ENCODE measurements around the gene SERGEF. TPM values are rescaled to one million over a fixed set of nuclear protein-coding genes. Genes with fewer than 3 reads are reported as not detected.

SERGEF gene
- total and polyA plus RNA-seq, 2 of the 4 experiments (the other 2 are of a cell fraction): 12.2 to 18.1 TPM

DNA sequence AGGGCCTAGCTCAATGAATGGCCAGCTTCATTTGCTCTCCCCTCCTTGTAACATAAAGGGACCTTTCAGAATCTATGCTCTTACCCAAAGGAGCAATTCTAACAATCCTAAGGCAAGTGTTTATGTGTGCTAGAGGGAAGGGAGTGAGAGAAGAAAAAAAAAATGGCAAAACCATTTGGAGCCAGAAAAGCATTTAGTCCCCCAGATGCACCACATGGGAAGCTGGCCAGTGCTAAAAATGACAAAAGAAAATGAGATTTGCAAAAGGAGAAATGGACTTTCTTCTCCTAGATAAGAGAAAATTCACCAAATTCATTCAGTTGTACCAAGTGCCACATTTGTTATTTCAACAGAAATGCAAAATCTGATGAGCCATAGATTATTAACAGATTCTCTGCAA is 52.8 kb downstream of the SERGEF start:
- DNase-seq: no peak
- intact Hi-C loops (cut with micrococcal nuclease) (no loop called here), in situ Hi-C loops (cut with MboI; ENCODE audit: low sequenced_read_pairs) (no loop called here), dilution Hi-C loops (cut with HindIII; ENCODE audit: low sequenced_read_pairs, unreplicated experiment) (no loop called here)
- Histone ChIP-seq H3K23ac (ENCODE audit: low read depth, low read length) (no peak overlapping the region), H3K9me3 (ENCODE audit: control insufficient read depth, insufficient read depth, low read length) (no peaks in the 10 kb centered on the region), H3K4me3 (ENCODE audit: insufficient read depth, low read depth, low read length) (no peak overlapping the region), H4K8ac (ENCODE audit: low read depth in 2 of 2, low read length in 2 of 2) (no peak overlapping the region), H2BK120ac (ENCODE audit: low read depth, low read length) (no peak overlapping the region), H2AK5ac (ENCODE audit: low read depth, low read length) (no peak overlapping the region), H2AFZ (replicated peaks; ENCODE audit: low read length, poor library complexity) (no peak overlapping the region), H3K18ac (ENCODE audit: low read depth, low read length) (peak overlapping the region; percentile 84; the same call in 1 of the 2 replicates), H2AK9ac (replicated peaks; ENCODE audit: low read depth, low read length, poor library complexity) (no peak overlapping the region), H2BK15ac (ENCODE audit: low read depth, low read length) (no peak overlapping the region), H3K4ac (ENCODE audit: low read depth, low read length) (no peak overlapping the region), H4K5ac (ENCODE audit: low read depth, low read length) (no peak overlapping the region), H2BK20ac (ENCODE audit: low read depth, low read length) (no peak overlapping the region), H2BK5ac (ENCODE audit: low read depth, low read length, poor library complexity, severe bottlenecking) (no peak overlapping the region), H4K91ac (ENCODE audit: insufficient read depth, low read depth, low read length) (no peak overlapping the region), H3K36me3 (ENCODE audit: control insufficient read depth, insufficient read depth, low read length) (peaks cover 3% of the 10 kb centered on the region; the same call in 1 of the 2 replicates), H3K79me1 (ENCODE audit: low read depth in 1 of 2, low read length in 2 of 2) (no peaks in the 10 kb centered on the region), H3K56ac (ENCODE audit: extremely low read depth, insufficient read depth, low read length) (no peak overlapping the region), H3K9ac (ENCODE audit: low read depth, low read length) (no peak overlapping the region), H3K9me1 (ENCODE audit: insufficient read depth, low read length) (no peaks in the 10 kb centered on the region; the same call in 1 of the 2 replicates), H3K14ac (replicated peaks; ENCODE audit: low read depth, low read length) (no peak overlapping the region), H3K4me1 (ENCODE audit: control insufficient read depth, insufficient read depth, low read length) (peaks cover 5% of the 10 kb centered on the region; the same call in 1 of the 2 replicates), H4K20me1 (ENCODE audit: insufficient read depth, low read length) (no peaks in the 10 kb centered on the region), H3K27me3 (ENCODE audit: control insufficient read depth, insufficient read depth, low read length) (no peaks in the 10 kb centered on the region), H3K27ac (ENCODE audit: insufficient read depth, low read length) (peak overlapping the region; percentile 60; the same call in 1 of the 2 replicates), H3K4me2 (ENCODE audit: low read depth, low read length) (no peak overlapping the region; the same call in 1 of the 2 replicates)
- TF ChIP-seq MAFK (IDR thresholded peaks at IDR 0.05; ENCODE audit: low read depth, low read length) (no peak), CHD1 (IDR thresholded peaks at IDR 0.05; ENCODE audit: low read depth, low read length) (no peak), POLR2A (IDR thresholded peaks at IDR 0.05; ENCODE audit: low read depth, low read length) (no peak), FOS (IDR thresholded peaks at IDR 0.05; ENCODE audit: low read depth, low read length) (no peak), MXI1 (IDR thresholded peaks at IDR 0.05; ENCODE audit: borderline replicate concordance, low read depth, low read length) (no peak), SMC3 (IDR thresholded peaks at IDR 0.05; ENCODE audit: low read depth, low read length) (no peak), RFX5 (IDR thresholded peaks at IDR 0.05; ENCODE audit: low read depth, low read length) (no peak), CEBPB (IDR thresholded peaks at IDR 0.05; ENCODE audit: low read depth, low read length) (no peak), MAZ (IDR thresholded peaks at IDR 0.05; ENCODE audit: borderline replicate concordance, low read depth, low read length) (no peak), RAD21 (IDR thresholded peaks at IDR 0.05; ENCODE audit: low read length) (no peak), RCOR1 (IDR thresholded peaks at IDR 0.05; ENCODE audit: insufficient replicate concordance, low read length) (no peak), CTCF (conservative IDR thresholded peaks at IDR 0.05; ENCODE audit: low read depth, low read length) (no peak), NFE2L2 (IDR thresholded peaks at IDR 0.05; ENCODE audit: low read depth, low read length) (no peak)
- TF ChIP-seq, protein P1, sequence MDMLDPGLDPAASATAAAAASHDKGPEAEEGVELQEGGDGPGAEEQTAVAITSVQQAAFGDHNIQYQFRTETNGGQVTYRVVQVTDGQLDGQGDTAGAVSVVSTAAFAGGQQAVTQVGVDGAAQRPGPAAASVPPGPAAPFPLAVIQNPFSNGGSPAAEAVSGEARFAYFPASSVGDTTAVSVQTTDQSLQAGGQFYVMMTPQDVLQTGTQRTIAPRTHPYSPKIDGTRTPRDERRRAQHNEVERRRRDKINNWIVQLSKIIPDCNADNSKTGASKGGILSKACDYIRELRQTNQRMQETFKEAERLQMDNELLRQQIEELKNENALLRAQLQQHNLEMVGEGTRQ (IDR thresholded peaks at IDR 0.05; ENCODE audit: low read depth, low read length): no peak
- TF ChIP-seq, protein P2, sequence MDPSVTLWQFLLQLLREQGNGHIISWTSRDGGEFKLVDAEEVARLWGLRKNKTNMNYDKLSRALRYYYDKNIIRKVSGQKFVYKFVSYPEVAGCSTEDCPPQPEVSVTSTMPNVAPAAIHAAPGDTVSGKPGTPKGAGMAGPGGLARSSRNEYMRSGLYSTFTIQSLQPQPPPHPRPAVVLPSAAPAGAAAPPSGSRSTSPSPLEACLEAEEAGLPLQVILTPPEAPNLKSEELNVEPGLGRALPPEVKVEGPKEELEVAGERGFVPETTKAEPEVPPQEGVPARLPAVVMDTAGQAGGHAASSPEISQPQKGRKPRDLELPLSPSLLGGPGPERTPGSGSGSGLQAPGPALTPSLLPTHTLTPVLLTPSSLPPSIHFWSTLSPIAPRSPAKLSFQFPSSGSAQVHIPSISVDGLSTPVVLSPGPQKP (IDR thresholded peaks at IDR 0.05; ENCODE audit: borderline replicate concordance, low read depth, low read length): no peak
- ChIA-PET POLR2A (ENCODE audit: unreplicated experiment) (no interaction called here), CTCF (interaction anchor here (0.6 to 1.1 kb wide), 3 partner anchors 13 to 200 kb away, joined by 3 to 5 read pairs (median 3); no protein-coding TSS in a partner anchor)
- no TSS peak for BruUV-seq (replicated peaks)
- peak; percentile 30 for ATAC-seq (ENCODE audit: low read depth)

Measured in IMR-90 (cell line).